Left forelimb (tissue), 1 donor: ENCODE data around the gene TSC2.
A peak's percentile ranks its signal among the peaks of the same experiment; 100 is the strongest.
"Not testable (repeated sequence)": the region's sequence is repeated elsewhere in the genome, so short reads cannot be mapped to it uniquely, and the experiment has no call there.

Experiments
- DNase-seq: peaks from one replicate; pipeline ENCODE4 v3.0.0-alpha.2; 2018; ENCODE audit warnings: low spot score

The TSC2 gene

DNA sequence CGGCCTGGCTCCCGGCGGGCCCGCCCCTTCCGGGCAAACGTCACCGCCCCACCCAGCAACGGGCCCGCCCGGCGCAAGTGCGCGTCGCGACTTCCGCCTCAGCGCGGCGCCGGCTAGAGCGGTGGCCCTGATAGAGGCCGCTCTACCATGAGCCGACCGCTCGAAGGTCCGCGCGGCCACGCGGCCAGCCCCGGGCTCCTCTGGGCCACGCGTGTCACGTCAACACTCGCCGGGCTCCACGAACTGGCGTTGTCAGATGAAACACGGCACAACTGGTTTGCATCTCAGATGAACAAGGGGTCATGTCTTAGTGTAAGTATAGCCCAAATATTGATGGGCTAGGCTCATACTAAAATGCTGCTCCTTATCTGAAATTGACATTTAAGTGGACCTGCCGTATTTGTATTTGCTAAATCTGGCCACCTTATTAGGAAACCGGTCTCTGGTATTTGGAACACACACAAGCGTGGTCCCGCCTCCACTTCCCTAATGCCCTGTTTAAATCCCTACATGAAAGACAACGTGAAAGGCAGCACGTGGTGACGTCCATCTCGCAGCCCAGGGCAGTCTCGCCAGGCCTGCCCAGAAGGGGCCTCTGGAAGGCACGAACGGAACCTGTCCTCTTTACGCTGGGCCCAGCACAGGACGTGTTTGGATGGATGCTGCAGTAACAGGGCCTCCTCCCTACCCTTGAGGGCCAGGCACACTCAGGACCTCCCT, 37.8 kb upstream of the TSC2 start, which contains the start of gene ZNF598:
ZNF598 (minus strand) TSS at position 31 of the 720 bp plus-strand sequence.
- DNase-seq: peak; percentile 89

DNA sequence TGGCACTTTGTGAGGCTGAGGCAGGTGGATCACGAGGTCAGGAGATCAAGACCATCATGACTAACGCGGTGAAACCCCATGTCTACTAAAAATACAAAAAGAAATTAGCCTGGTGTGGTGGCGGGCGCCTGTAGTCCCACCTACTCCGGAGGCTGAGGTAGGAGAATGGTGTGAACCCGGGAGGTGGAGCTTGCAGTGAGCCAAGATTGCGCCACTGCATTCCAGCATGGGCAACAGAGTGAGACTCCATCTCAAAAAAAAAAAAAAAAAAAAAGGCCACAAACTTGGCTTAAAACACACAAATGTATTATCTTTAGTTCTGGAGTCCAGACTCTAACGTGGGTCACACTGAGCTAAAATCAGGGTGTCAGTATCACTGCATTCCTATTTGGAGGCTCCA, 36.1 kb upstream of the TSC2 start:
- DNase-seq: not testable (repeated sequence)

DNA sequence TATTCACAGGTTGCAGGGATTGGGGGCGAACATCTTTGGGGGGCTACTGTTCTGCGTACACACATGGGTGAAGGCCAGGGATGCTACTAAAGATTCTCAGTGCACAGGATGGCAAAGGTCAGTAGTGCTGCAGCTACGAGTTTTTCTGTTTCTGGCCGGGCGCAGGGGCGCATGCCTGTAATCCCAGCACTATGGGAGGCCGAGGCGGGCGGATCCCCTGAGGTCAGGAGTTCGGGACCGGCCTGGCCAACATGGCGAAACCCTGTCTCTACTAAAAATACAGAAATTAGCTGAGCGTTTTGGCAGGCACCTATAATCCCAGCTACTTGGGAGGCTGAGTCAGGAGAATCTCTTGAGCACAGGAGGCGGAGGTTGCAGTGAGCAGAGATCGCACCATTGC, 34.3 kb upstream of the TSC2 start:
- DNase-seq: no peak

DNA sequence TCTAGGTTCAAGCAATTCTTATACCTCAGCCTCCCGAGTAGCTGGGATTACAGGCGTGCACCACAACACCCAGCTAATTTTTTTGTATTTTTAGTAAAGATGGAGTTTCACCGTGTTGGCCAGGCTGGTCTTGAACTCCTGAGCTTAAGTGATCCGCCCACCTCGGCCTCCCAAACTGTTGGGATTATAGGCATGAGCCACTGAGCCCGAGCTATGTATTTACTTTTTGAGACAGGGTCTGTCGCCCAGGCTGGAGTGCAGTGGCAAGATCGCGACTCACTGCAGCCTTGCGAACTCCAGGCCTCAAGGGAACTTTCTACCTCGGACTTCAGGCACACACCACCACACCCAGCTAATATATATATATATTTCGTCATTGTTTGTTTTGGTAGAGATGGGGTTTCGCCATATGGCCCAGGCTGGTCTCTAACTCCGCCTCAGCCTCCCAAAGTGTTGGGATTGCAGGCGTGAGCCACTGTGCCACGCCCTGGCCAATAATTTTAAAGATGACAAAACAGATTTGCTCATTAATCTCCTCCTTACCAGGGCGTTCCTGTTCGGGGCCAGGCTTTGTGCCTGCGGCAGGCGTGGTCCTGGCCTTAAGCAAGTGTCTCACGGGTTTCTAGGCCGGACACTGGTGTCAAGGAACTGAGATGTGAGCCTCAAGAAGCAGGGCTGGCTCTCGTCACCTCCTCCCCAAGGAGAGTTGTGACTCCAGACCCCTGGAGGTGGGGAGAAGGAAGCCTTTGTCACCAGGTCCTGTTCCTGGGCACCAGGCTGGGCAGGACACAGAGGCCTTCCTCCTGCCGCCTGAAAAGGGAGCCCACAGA, 32.5 kb upstream of the TSC2 start:
- no peak for DNase-seq

DNA sequence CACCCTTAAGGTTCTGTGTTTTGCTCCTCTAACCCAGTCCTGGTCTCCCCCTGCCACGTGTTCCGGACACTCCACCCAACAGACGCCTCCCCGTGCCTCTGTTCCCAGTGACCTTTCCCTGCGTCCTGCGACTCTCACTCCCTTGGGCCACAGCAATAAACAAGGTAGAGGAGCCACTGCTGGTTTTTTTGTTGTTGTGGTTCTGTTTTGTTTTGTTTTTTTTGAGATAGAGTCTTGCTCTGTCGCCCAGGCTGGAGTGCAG, 31.9 kb upstream of the TSC2 start:
- no peak for DNase-seq

DNA sequence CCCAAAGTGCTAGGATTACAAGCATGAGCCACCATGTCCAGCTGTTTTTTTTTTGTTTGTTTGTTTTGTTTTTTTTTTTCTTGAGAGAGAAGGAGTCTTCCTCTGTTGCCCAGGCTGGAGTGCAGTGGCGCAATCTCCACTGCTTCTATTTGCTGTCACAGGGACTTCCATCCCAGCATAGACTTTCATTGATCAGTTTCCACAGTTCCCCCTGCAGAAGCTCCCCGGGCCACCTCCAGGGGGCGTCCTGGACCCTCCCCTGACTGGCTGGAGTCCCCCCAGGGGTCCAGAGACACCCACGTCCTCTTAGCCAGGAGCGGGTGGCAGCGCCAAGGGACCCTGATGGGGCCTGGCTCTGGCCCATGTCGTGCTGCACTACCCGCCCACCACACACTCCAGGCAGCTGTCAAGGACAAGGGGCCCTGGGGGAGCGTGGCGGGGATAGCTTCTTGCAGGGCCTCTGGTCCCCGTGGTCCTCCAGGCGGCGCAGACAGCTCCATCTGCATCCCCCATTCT, 31.3 kb upstream of the TSC2 start:
- no peak for DNase-seq

DNA sequence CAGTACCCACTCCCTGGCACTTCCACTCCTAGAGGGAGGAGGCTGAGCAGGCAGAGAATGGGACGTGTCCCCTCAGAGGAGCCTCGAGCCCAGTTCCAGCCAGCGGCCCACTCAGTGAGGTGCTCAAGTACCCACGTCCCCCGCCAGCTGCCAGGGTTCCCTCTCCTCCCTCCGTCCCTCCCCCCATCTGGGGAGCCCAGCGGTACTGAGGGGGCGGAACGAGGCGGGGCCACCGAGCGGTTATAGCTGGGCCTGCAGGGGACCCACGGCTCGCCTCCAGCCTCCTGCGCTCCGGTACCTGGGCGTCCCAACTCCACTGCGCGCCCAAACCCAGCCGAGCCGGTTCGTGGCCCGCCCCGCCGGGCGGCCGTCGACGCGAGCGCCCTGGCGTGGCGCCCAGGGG, 28.3 kb upstream of the TSC2 start, which contains the start of gene NPW:
NPW (plus strand) TSS at position 268 of the 403 bp plus-strand sequence.
- DNase-seq: no peak

DNA sequence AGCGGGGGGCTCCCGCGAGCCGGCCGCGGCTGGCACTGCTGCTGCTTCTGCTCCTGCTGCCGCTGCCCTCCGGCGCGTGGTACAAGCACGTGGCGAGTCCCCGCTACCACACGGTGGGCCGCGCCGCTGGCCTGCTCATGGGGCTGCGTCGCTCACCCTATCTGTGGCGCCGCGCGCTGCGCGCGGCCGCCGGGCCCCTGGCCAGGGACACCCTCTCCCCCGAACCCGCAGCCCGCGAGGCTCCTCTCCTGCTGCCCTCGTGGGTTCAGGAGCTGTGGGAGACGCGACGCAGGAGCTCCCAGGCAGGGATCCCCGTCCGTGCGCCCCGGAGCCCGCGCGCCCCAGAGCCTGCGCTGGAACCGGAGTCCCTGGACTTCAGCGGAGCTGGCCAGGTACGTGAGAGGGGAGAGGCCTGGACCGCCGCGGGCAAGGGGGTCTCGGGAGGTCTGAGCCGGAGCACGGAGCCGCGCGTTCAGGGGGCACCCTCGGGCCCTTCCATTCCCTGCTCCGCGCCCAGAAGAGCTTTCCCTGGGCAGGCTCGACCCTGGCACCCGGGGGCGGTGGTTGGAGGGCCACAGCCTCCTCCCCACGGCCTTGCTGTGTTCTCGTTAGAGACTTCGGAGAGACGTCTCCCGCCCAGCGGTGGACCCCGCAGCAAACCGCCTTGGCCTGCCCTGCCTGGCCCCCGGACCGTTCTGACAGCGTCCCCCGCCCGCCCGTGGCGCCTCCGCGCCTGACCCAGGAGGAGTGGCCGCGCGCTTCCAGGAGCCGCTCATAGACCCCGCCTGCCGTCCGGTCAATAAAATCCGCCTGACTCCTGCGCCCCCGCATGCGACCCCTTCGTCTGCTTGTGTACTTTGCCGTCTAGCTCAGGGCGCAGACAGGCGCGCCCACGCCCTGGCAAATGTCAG, 27.6 kb upstream of the TSC2 start:
- DNase-seq: no peak

DNA sequence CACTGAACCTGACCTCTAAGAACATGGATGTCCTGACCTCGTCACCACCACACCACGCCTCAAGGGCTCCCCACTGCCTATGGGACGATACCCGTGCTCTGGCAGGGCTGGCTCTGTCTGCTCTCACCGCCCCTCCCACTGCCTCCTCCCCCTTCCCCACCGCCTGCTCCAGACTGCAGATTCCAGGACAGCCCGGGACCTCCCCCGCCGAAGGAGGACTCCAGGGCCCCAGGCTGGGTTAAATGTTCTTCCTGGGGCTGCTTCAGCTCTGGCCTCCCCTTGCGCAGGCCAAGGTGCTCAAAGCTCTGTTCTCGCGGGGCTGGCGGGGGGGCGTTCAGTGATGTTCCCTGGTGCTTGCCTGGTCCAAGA, 25.1 kb upstream of the TSC2 start:
- DNase-seq: no peak

DNA sequence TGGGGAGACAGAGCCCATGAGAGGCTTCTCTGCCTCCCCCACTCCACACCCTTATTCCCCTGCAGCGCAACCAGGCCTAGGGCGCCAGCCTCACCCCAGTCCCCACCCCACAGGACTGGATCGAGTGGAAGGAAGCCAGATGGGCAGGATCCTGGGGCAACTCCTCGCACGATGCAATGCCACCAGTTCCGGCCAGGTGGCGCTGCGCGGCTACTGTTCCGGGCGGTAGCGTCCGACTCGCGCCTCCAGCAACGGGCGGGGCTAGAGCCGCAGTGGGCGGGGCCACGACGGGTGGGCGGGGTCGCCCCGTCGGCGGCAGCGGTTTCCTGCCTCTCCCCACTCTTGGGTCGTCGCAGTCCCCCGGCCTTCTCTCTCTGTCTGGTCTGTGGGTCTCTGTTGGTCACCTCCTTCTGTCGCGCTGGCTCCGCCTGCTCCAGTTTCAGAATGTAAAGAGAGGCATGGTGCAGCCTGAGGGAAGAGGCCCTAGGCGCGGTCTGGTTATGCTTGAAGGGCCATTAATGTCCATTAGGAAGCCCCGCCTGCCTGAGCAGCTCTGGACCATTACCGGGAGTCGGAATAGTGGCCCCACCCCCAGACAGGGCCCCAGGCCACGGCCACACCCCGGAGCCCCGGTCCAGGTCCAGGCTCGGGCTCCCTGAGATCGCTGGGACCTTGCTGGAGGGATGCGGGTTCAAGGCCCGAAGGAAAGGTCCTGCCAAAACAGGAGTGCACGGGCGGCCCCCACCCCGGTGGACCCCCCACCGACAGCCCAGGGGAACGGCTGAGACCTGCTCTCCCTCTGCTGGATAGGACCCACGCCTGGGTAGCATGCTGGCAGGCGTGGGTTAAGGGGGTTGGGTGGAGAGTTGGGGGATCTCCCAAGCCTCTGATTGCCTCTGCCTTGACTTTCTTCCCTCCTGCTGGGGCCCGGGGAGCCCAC, 24.4 kb upstream of the TSC2 start:
- DNase-seq: peak; percentile 96

DNA sequence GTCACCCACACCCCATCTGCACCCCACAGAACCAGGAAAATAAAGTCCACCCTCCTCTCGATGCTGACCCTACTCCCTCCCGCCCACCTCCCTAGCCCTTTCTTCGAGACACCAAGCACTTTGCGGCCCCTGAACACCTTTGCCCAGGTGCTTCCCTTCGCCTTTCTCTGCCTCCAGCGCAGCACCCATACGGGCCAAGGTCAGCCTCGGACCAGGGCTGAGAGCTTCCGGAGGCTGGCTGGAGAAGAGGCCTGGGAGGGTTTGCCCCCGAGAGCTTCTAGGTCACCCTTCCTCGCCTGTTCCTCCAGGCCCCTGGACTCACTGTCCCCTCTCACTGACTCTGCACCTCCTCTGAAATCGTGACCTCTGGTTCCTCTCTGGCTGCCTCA, 23.8 kb upstream of the TSC2 start:
- DNase-seq: no peak

DNA sequence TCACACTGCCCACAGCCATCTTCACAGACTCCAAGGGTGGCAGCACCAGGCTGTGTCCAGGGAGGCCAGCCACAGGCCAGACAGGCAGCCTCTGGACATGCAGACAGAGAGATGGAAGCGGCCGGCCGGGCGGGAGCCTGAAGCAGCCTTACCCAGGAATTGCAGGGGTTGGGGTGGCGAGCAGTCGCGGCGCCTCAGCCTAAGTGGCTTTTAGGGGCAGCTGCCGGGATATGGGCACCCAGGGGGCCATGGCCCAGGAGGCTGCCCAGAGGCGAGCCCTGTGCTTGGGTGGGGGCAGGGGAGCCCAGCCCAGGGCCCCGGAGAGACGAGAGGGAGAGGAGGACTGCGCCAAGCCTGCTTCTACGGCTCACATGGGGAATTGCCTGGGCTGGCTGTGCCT, 22.5 kb upstream of the TSC2 start:
- no peak for DNase-seq

DNA sequence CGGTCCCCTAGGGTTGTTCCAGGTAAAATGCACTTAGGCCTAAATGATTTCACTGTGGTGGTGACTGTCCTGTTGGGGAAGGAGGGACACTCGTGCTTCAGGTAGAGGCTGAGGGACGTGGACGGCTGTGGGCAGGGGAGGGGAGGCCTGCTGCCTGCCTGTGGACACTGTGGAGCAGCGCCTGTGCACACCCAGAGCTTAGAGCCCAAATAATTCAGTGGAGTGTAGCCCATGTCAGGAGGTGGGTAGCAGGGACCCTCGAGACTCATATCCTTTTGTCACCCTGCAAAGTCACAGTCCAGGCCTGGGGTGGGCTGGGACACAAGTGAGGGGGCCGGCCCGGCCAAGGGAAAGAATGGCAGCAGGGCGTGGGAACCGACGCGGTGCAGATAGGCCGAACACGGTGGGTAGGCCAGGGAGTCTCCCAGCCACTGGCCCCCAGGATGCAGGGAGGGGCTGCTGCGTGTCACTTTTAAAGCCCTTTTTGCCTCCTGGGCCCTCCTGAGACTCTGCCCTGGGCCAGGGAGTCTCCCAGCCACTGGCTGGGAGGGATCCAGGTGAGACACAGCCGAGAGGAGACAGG, 21.8 kb upstream of the TSC2 start:
- DNase-seq: no peak

DNA sequence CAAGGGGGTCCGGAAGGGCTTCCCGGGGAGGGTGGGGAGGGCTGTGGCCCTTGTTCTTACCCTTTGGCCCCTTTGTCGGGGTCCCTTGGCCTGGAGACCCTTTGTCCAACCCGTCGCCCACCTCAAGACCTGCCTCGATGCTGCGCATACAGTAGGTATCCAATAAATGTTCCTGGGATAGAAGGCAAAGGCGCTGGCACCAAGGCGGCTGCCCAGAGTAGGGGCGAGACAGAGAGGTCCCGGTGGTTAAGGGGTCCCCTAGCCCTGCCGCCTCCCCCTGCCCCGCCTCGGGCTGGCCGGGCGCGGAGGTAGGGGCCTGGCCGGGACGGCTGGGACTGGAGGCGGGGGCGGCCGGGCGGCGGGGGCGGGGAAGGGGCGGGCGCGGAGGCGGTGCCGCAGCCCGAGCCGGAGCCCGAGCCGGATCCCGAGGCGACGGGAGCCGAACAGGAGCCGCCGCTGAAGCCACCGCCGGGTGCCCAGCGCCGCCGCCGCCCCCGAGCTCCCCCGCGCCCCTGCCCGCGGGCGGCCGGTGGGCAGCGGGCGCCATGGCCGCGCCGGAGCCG, 21.2 kb upstream of the TSC2 start, which contains the start of gene NHERF2:
NHERF2 (plus strand) TSS at position 442 of the 563 bp plus-strand sequence; CDS start at position 546, 104 bp downstream.
- no peak for DNase-seq

DNA sequence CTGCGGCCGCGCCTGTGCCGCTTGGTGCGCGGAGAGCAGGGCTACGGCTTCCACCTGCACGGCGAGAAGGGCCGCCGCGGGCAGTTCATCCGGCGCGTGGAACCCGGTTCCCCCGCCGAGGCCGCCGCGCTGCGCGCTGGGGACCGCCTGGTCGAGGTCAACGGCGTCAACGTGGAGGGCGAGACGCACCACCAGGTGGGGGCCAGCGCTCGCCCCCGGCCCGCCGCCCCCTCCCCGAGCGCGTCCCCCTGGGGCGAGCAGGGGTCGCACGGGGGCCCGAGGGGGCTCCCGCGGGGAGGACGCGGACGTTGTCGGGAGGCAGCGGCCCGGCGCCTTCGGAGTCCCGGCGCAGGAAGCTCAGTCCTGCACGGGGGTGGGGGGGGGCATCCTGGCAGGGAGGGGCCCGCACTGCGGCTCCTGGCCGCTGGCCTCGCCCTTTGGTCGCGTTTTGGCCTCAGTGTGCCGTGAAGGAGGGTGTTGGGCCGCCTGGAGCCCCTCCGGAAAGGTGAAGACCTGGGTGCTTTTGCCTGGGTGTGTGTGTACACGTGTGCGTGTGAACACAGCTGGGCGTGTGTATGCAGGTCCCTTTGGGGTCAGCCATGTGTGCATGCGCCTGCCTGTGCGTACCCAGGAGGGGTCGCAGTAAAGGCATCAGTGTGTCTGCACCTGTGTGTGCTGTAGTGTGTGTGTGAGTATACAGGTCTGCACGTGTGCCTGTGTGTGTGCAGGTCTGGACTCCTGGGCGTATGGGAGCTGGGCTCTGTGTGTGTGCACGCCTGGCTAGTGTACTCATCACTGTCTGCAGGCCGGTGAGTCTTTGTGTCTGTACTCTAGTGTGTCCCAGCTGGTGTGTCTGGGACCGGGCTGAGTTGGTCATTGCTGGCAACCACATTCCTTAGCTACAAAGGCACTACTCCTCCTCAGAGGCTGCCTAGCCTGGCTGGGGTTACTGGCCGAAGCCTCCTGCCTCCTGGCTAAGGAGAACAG, 20.5 kb upstream of the TSC2 start:
- peak; percentile 69 for DNase-seq

DNA sequence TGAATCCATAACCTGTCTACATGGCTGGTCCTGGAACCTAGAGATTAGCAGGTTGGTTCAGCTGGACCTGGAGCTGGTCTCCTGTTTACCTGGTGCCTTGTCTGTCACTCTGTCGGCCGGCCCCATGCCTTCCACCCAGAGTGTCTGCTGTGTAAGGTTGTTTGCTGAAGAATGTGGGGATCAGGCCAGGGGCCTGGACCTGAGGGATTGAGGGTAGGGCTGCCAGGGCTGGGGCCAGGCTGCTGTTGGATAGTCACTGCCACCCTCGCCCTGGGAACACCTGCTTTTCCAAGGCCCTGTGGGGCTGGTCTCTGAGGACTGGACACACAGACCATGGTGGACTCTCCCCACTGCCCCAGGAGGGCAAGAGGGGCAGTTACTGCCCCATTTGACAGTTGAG, 19.6 kb upstream of the TSC2 start:
- DNase-seq: no peak

DNA sequence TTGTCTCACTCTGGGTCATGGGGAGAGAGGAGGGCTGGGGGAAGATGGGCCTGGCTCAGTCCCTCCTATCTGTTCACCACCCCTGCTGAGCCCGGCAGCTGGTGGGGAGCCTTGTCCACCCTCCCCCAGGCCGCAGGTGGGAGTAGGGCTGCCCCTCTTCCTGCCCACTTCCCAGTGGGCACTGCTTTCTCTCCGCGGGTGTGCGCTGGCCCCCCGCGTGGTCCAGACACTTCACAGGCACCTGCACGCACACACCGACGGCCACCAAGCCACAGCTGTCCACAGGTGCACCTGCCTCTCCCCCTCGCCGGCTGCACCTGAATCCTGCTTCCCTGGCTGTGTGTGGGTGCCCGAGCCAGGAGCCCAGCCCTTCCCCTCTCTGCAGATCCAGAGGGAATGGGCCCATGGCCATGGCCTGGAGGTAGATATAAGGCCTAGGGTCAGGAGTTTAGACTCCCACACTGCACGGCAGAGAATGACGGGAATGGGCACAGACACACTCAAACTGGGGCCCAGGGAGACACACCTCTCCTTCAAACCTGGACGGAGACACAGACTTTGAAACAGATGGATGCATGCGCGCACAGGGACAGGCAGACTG, 19.1 kb upstream of the TSC2 start:
- peak; percentile 55 for DNase-seq

DNA sequence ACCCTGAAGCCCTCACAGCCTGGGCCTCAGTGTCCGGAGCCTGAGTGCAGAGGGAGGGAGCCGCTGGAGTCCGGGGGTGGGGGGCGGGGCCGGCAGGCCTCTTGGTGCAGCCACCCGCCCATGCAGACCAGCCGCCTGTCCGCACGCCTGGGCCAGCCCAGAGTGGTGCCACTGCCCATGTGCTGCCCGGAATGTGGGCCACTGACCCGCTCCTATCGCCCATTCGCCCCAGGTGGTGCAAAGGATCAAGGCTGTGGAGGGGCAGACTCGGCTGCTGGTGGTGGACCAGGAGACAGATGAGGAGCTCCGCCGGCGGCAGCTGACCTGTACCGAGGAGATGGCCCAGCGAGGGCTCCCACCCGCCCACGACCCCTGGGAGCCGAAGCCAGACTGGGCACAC, 18.4 kb upstream of the TSC2 start:
- DNase-seq: peak; percentile 46

DNA sequence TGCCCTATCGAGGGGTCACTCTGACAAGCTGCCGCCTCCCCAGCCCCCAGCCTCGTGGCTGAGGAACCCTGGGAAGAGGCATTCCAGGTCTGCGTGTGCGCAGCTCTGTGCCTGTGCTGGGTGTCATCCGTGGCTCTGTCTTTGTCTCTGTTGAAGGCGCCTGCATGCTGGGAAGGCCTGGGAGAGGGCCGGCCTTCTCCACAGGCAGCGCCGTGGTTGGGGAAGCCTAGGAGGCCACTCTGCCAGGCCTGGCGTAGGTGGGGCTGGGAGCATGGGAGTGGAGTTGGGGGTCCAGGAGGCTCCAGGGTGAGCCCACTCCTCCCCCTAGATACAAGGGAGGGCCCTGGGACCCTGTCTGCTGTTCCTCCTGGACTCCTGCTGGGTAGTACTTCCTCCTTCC, 17.7 kb upstream of the TSC2 start:
- peak; percentile 45 for DNase-seq
